ENCODE results near the gene TPRG1L.

TPRG1L gene

DNA sequence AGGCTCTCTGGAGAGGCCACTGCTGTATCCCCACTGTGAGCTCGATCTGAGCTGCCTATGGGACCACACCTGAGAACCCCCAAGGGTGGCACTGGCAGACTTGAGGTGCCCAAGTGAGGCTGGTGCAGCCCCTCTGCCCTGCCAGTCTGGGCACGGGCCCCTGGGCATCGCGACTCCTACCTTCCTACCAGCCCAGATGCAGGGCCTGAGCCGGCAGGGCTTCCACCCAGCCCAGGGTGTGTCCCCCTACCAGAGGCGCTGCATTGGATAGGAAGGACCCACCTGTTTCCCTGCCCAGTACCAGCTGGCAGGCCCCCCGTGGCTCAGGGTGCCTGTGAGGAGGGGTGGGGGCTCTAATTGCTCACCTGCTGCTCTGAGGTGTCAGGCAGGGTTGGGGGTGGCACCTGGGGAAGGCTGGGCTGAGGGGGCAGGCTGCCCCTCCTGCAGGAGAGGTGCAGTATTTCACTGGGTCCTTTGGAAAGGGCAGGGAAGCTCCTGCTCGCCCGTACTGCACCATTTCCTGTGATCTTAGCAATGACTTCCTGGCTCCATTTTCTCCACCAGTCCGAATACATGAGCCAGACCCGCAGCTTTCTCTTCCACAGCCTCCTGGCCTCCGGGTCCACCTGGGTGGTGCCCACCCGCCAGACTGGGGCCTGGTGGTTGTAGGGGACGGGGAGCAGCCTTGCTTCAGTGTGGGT lies 39.3 kb downstream of the TPRG1L start:
- TF ChIP-seq GATA3 (IDR thresholded peaks at IDR 0.05; ENCODE audit: low read depth, low read length) (no peak), GATA2 (IDR thresholded peaks at IDR 0.05; ENCODE audit: low read depth, low read length) (no peak)

DNA sequence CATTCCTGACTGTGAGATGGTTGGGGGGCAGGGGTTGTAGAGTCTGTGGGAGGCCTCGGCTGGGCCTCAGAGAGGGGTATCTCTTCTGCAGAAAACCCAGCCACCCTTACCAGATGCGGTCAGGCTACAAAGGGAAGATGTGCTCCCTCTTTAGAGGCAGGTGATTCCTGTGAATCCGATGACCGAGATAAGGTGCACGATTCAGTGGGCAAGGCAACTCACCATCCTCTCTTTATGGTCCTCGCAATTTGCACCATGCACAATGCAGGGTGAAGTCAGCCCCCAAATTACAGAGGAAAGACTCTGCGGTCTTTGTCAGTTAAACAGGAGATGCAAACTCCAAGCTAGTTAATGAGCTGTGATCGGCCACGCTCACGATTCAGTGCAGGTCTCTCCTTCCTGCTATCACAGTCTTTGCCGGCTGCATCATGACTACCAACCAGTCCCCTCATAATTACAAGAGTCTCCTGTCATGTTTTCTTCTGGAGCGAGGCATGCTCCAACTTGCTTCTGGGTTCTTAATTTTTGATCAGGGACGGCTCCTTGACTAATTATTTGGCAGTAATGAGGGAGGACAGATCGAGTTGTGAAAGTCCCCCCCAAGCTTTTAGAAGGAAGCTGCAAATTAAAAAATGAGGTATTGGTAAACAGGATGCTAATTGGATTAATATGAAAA lies 40.0 kb downstream of the TPRG1L start:
- TF ChIP-seq GATA3 (IDR thresholded peaks at IDR 0.05; ENCODE audit: low read depth, low read length), result no peak
- TF ChIP-seq GATA2 (IDR thresholded peaks at IDR 0.05; ENCODE audit: low read depth, low read length), result no peak

DNA sequence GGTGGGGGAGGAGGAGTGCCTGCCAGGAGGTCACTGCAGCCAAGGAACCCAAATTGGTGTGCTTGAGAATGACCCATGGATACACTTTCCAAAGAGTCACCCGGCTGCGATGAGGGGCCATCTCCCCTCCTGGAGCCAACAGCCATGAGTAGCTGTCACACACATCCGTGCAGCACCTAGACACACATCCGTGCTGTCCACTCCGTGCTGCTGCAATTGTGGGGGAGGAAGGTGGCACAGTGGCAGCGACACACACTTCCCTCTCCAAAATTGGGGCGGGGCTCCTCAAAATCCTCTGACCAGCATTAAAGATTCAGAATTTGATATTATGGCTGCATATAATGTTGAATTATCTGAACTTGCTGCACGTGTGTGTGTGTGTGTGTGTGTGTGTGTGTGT lies 43.3 kb downstream of the TPRG1L start:
- no peak for TF ChIP-seq GATA2 (IDR thresholded peaks at IDR 0.05; ENCODE audit: low read depth, low read length)
- TF ChIP-seq GATA3 (IDR thresholded peaks at IDR 0.05; ENCODE audit: low read depth, low read length), result no peak

DNA sequence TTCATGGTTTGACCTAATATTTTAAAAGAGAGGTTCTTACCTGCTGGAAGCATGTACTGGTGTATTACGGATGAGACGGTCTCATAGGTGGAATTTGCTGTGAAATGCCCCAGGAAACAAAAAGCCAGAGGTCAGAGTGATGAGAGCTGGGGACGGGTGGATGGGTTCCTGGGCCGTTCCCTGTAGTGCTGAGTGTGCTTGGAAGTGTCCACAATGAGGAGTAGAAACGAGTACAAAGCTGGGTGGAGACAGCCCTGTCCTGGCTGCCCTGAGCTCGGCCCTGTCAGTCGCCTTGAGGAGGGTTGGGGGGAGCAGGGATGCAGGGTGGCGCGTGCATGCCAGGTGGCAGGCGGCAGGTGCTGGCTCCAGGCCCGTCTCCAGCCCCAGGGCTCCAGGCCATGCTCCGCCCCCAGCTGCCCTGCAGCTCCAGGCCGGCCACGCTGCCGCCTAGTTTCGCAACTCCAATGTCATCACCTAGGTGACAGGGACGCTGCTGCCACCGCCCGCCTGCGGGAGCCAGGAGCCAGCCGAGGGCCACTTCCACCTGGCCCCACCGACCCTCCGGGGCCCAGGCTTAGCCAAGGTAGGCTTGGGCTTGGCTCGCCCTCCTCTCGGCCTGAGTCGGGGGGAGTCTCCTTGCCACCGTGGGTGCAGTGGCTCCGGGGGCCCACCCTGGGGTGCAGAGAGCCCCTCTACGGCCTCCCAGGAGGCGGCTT lies 43.9 kb downstream of the TPRG1L start:
- TF ChIP-seq GATA2 (IDR thresholded peaks at IDR 0.05; ENCODE audit: low read depth, low read length) (no peak), GATA3 (IDR thresholded peaks at IDR 0.05; ENCODE audit: low read depth, low read length) (no peak)

DNA sequence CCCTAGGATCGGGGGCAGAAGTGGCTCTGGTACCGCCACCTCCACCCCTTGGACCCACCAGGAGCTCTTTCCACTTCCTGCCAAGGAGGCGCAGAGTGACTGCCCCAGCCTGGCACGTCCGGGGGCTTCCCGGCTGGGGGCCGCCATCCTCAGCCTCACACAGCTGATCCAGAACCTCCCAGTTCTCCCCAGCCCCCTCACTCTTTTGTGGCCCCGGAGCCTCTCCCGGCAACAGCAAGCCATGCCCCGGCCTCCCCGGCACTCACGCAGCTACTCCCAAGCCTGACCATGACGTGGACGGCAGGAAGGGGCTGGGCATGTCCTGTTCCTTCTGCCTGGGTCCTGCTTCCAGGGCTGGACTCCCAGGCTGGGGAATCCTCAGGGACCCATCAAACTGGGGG lies 44.6 kb downstream of the TPRG1L start:
- TF ChIP-seq GATA2 (IDR thresholded peaks at IDR 0.05; ENCODE audit: low read depth, low read length) (no peak), GATA3 (IDR thresholded peaks at IDR 0.05; ENCODE audit: low read depth, low read length) (no peak)

DNA sequence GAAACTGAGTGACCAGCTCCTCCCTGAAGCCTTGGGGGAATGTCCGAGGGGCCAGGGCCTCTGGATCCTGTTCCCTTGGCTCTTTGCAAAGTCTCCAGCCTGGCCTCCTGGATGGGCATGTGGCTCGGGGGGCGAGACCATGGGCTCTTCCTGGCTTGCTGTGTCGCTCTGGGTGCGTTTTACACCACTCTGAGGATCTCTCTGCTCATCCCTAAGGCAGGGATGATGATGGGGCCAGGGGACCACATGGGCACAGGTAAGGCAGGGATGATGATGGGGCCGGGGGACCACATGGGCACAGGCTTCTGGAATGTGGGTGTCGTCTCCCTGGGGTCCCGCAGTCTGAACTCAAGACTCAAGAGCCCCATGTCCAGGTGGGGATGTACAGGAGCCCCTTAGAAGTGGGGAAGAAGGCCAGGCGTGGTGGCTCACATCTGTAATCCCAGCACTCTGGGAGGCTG lies 45.2 kb downstream of the TPRG1L start:
- no peak for TF ChIP-seq GATA3 (IDR thresholded peaks at IDR 0.05; ENCODE audit: low read depth, low read length)
- TF ChIP-seq GATA2 (IDR thresholded peaks at IDR 0.05; ENCODE audit: low read depth, low read length), result no peak

DNA sequence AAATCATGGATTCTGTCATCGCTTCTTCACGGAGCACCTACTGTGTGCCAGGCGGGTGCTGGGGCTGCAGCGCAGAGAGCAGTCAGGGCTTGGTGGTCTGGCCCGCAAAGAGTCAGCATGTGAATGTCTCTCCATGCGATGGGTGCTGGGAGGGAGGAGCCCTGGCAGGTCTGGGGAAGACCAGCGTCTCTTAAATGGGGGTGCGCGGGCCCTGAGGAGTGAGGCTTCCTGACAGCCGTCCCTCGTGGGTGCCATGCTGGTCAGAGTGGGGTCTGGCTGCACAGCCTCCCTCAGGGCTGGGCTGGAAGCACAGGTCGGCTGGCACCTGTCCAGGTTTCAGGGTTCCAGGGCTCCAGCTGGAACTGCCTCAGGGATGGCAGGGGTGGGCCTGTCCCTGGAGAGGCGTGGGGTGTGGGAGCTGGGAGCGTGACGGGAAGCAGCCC lies 46.0 kb downstream of the TPRG1L start:
- TF ChIP-seq GATA2 (IDR thresholded peaks at IDR 0.05; ENCODE audit: low read depth, low read length), result no peak
- TF ChIP-seq GATA3 (IDR thresholded peaks at IDR 0.05; ENCODE audit: low read depth, low read length), result no peak

DNA sequence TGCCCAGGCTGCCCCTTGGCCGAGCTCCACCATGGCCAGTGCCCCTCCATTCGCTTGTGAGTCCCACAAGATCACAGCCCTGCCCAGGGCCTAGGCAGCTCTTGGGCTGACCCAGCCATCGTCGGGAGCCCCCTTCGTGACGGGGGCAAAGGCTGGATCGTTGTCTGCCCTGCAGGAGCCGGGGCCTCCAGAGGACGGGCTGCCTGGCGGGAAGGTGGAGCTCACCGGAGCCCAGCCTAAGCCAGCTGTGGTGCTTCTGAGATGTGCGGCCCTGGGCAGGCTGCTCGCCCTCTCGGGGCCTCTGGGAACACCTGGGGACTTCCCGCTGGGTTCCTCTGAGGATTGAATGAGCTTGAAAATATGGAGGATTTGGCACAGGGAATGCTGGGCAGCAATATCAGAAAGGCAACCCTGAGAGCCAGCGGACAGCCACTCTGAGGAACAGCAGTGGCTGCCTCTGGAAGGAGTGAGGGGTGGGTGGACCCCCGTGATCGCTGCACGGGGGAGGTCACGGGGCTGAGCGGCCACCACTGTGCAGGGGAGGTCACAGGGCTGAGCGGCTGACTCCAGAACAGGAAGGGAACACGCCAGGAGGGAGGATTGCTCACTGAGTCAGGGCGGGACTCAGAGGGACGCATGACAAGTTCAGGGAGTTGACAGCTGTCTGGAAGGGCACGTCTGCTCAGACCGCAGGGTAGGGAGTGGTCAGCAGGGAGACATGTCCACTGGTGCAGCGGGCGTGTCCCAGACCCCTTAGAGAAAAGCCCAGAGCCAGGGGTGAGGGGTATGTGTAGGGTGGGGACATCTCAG lies 46.8 kb downstream of the TPRG1L start:
- no peak for TF ChIP-seq GATA3 (IDR thresholded peaks at IDR 0.05; ENCODE audit: low read depth, low read length)
- TF ChIP-seq GATA2 (IDR thresholded peaks at IDR 0.05; ENCODE audit: low read depth, low read length), result no peak

DNA sequence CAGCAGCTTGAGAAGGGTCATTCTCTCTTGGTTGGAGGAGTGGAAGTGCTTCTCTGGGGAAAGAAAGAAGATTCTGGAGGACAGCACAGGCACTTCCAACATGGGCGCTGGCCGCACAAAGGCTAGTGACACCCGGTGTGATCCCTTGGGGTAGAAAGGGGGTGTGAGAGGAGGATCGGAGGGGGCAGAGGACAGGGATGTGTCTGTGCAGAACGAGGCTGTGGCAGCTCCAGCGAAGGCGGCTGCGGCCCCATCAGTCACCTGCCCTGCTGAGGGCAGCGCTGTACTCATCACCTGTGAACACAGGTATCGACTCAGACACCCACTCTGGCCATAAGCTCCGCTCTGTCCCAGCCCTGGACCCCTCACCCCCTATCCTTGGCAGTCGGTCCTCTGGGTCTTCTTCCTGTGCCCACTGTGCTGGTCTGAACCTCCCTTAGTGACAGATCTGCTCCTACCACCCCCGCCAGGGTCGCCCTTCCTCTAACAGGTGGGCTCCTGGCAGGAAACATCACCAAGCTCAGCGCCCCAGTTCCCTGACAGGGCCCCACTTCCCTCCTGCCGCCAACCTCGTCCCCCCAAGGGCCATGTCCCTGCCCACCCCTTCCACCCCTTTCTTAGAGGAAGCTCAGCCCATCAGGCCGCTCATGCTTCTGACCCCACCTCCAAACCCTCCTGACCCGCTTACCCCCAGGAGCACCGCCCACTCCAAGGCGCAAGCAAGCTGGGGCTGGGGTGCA lies 47.6 kb downstream of the TPRG1L start:
- no peak for TF ChIP-seq GATA2 (IDR thresholded peaks at IDR 0.05; ENCODE audit: low read depth, low read length)
- no peak for TF ChIP-seq GATA3 (IDR thresholded peaks at IDR 0.05; ENCODE audit: low read depth, low read length)

DNA sequence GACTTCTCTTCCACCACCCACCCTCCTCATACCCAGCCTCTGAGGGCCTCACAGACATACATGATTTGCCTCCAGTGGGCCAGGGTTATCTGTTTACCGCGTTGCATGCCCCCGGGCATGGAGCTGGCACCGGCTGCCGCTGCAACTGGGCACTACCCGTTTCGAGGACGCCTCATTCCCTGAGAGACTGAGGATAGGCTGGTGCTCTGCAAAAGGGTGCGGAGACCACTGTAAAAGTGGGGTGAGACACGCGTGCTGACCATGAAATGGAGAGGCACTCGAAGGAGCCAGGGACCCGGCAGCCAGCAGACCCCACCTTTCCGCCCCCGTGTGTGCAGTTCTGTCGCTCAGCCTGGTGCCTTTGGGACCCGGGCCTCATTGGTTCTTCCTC lies 48.2 kb downstream of the TPRG1L start:
- TF ChIP-seq GATA2 (IDR thresholded peaks at IDR 0.05; ENCODE audit: low read depth, low read length), result no peak
- TF ChIP-seq GATA3 (IDR thresholded peaks at IDR 0.05; ENCODE audit: low read depth, low read length), result no peak

DNA sequence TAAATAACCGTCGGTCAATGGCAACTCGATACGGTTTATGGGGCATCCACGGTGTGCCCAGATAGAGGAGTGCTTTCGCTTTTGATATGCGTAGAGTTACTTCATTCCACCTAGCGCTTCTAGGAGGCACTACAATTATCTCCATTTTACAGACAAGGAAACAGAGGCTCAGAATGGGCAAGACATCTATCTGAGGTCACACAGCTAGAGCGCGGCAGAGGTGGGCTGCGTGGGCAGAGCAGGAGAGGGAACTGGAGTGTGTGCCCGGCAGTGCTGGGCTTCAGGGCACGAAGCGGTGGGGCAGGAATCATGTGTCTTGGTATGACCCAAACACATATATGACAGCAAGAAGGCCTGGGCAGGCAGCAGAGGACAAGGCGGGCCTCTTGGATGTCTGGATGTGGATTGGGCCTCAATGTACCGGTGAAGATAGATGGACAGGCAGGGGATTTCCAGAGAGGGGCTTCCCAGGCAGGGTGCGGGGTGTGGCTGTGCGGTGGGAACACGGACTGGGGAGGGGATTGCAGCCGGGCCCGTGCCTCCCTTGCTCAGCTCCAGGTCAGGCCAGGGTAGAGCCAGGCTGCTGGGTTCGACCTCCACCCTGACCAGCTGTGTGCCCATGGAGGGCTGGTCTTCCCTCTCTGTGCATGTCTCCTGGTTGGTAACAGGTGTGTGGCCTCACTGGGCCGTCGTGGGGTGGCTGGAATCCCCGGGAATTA lies 48.7 kb downstream of the TPRG1L start:
- TF ChIP-seq GATA3 (IDR thresholded peaks at IDR 0.05; ENCODE audit: low read depth, low read length) (no peak), GATA2 (IDR thresholded peaks at IDR 0.05; ENCODE audit: low read depth, low read length) (no peak)

Data from SH-SY5Y (cell line).